Left ventricle myocardium superior (tissue), 1 donor: ENCODE results near the gene CCDC57. TPM values are rescaled to one million over a fixed set of nuclear protein-coding genes. Genes with fewer than 3 reads are reported as not detected.
A peak's percentile ranks its signal among the peaks of the same experiment; 100 is the strongest.

Experiments used
- ATAC-seq: fragments of 200-7000 bp; cut with Tn5 transposase; one replicate; pipeline ENCODE4 v1.9.1; 2020; ENCODE audit warnings: mild to moderate bottlenecking, moderate library complexity
- DNase-seq: peaks from one replicate; pipeline ENCODE4 v3.0.0-alpha.2; 2020
- intact Hi-C: fragments of 100-400 bp; cut with micrococcal nuclease; formaldehyde crosslinking; loops from one replicate; pipeline ENCODE4 v1.11.0; 2022
- total RNA-seq: library from RNA; stranded (reverse); fragmentation: NEBNext Ultra II Directional; extraction: Animal tissue kit (Norgen Biotek cat#: 25700); gene quantifications from one replicate; pipeline ENCODE4 v1.2.1, GENCODE V29; 2021
- donor health status: DM: no; HTN: yes; CAD: no; lungs with severe emphysema.

The CCDC57 gene
- total RNA-seq, 1 donor from 2014 or later: 8.1 TPM

DNA sequence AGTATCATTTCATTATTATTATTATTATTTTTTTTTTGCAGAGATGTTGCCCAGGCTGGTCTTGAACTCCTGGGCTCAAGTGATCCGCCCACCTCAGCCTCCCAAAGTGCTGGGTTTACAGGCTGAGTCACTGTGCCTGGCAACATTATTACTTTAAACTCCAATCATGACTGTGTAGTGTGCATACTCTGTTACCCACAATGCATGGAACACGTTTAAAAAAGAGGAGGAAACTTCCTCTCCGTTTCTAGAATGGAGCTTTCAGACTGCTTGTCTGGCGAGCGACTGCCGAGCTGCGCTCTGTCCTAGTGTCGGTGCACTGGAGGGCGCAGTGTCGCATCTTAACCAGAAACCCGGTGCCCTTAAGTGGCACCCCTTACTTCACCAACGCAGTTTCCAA lies 92.5 kb downstream of the CCDC57 start:
- no peak for DNase-seq
- ATAC-seq: no peak
- intact Hi-C loops: no loop called here

DNA sequence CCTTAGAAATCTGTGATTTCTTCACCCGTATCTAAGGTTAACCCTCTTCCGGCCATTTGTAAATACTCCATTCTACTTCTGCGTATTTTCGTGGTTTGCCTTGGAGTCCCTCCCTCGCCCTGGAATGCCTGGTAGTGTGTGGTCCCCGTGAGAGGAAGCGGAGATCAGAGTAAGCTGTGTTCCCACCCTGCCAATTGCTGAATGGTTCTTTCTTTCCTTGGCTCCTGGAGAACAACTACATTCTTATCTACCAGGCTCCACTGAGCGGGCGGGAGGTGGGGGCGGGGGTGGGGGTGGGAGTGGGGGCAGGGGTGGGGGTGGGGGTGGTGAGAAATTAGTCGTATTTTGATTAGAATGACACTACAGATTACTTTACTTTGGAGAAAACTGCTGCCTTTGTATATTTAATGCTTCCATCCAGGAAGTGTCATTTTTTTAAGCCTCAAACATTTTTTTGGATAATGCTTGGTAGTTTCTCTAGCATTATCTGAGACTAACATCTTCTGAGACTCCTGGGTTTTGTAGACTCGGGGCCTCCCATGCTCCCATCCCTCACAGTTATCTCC lies 93.7 kb downstream of the CCDC57 start:
- intact Hi-C loops: no loop called here
- ATAC-seq (no peak), DNase-seq (no peak)

DNA sequence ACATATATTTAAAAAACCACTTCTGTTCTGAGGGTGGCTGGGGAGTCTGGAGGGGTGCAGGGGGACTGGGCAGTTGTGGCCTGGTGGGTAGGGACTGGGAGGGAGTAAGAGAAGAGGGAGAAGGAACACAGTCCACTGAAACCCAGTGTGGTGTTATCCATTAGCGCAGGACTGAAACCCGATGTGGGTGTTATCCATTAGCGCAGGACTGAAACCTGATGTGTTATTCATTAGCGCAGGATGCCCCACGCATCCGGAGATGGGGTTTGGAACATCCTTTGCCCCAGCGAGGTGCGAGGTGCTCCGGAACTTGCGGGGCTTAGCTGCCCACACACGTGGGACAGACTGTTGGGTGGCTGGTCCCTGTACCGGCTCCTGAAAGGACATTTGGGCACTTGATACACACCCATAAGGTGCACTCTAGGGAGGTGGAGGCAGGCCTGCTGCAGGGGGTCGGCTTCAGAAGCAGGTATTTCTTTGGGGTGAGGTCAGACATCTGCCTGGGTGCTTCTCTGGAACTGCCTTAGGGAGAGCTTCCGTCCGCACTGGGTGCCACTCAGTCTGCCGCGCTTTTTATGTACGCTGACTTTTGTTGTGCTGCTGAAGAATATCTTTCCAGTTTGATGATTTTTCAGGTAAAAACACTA lies 94.4 kb downstream of the CCDC57 start:
- intact Hi-C loops: no loop called here
- ATAC-seq (no peak), DNase-seq (no peak)

DNA sequence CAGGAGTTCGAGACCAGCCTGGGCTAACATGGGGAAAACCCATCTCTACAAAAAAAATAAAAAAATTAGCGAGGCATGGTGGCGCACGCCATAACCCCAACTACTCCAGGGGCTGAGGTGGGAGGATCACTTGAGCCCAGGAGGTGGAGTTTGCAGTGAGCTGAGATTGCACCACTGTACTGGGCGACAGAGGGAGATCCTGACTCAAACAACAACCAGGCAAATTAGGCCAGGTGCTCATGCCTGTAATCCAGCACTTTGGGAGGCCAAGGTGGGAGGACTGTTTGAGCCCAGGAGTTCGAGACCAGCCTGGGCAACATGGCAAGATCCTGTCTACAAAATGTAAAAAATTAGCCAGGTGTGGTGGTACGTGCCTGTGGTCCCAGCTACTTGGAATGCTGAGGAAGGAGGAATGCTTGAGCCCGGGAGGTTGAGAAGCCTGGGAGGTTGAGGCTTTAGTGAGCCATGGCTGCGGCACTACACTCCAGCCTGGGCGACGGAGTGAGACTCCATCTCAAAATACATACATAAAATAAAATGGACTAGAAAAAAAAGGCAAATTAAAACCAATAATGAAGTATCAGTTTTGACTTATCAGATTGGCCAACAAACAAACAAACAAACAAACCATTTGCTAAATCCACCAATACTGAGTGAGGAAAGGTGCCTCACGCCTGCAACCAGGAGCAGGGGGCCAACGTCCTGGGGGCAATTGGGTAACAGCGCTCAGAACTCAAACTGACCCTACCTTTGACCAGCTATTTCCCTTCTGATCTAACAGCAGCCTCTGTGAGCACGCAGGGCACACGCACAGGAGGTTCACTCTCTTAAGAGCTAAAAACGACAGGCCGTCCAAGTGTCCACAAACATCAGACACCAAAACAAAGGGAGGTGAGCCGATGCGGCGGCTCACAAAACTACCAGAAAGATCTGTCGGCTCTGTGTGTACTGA lies 95.2 kb downstream of the CCDC57 start:
- intact Hi-C loops: no loop called here
- ATAC-seq: no peak
- DNase-seq: no peak

DNA sequence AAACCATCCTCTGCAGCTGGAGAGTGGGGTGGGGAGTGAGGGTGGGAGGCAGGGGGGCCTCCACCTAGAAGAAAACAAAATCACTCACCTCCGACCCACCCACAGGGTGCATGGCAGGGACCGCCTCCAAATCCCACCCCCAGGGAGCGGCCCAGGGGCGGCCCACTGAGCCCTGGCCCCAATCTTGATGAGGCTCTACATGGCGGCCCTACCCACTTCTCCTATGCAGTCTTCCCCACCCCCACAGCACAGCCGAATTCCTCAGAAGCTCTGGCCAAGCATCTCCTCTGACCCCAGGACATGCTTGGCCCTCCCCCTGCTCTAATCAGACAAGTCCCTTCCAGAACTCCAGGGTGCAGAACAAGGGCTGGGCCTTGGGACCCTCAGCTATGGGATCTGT lies 96.4 kb downstream of the CCDC57 start:
- ATAC-seq: no peak
- intact Hi-C loops: no loop called here
- no peak for DNase-seq

DNA sequence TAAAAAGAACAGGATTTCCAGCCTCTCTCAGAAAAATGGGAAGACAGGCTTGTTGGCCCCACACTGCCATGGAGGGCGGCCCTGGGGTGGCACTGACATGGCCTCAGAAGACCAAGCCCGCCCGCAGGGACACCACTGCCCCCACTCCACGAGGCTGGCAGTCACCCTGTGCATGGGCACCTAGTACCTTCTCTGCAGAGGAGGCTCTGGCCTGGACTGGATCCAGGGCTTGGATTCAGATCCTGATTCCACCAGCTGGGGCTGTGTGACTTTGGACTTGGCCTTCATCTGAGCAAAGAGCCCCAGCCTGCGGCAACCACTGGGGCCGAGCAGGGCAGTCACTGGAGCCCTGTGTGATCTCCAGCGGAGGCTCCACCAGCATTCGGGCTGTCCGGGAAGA lies 97.8 kb downstream of the CCDC57 start:
- ATAC-seq (no peak), DNase-seq (no peak)
- intact Hi-C loops: no loop called here

DNA sequence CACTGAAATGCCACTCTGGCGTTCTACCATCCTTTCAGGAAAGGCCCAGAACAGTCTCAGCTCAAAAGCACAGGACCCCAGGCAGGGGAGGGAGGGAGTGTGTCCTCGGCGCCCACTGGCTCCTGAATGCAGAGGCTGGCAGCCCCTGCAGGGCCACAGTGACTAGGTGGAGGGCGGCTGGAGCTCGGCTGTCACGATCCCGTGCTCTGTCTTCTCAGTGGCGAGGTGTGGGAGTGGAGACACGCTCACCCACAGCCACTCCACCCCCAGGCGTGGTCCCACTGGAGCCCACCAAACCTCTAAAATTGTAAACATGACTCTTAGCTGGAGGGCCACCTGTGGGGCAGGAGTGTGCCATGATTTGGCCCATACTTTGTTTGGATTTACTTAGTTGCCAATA lies 98.2 kb downstream of the CCDC57 start:
- ATAC-seq (no peak), DNase-seq (no peak)
- intact Hi-C loops: no loop called here

DNA sequence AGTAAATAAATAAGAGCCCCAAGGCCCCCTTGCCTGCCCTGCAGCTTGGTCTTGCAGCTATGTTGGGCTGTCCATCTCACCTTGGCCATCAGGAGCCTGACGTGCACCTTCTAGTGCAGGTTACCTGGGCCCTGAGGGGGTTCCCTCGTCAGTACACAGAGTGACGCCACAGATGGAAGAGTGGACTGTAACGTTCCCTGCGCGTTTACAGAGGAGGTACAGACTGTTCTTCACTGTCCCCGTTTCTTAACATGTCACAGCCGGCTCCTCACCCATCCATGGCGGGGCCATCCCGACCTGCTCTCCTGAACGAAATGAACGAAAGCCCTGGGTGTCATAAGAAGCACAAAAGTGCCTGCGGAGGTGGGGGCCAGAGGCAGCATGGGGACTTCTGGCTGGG lies 98.7 kb downstream of the CCDC57 start:
- ATAC-seq (no peak), DNase-seq (no peak)
- intact Hi-C loops: no loop called here

DNA sequence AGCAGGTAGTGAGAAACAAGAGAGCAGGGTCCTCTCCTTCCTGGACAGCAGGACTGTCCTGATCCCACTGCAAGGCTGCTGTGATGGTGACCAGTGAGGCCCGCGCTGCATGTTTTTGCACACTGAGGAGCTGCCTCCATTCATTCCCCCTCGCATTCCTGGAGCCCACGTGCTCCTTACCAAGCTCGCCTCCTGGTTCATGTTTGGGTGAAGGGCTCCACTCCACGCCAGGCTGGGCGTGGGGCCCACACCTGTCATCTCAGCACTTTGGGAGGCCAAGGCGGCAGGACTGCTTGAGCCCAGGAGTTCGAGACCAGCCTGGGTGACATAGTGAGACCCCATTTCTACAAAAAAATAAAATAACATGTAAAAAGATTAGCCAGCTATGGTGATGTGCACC lies 99.2 kb downstream of the CCDC57 start:
- no peak for DNase-seq
- intact Hi-C loops: no loop called here

DNA sequence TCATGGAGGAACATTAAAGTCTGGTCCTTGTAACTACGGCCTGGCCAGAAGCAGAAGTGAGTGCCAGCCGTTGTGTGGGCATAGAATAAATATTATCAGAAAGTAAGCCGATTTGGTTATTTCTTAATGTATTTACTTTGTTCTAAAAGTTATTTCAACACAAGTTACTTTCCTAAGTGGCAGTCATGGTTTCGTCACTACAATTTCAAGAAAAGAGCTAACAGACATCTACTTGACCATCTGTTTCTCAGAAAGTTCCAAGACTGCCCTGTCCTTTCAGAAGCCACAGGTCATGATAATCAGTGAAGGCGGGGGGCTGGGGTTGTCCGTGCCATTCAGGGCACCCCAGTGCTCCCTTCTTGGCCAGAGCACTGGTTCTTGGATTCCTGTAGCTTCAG lies 99.7 kb downstream of the CCDC57 start:
- DNase-seq: no peak
- no peak for ATAC-seq
- intact Hi-C loops: no loop called here

More for the DNA sequence above, 99.2 kb downstream of the CCDC57 start:
- ATAC-seq: no peak

DNA sequence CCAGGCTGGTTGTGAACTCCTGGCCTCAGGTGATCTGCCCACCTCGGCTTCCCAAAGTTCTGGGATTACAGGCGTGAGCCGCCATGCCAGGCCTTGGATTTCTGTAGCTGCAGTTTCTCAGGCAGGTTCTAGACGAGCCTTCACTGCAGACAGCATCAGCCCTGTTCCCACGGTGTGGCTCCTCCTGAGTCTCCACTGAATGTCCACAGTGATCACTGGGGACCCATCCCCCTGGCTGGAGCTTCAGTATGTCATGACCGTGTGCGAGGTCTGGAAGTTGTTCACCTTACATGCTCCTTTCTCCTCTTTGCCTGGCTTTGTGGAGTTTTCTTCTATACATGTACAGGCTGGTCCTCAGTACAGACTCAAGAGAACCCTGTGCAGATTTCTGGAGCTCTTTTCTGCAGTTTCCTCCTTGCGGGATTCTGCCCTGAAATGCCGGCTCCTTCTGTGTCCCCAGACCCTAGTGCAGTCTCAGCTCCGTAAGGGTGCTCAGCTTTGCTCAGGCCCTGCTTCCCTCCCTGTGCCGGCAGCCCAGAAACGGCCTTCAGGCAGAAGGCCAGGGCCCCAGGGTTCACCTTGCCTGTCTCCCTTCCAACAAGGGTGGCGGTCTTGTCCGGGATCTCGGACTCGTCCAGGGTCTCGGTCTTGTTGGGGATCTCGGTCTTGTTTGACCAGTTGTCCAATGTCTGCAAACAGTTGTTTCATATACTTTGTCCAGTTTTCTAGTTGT lies 100.3 kb downstream of the CCDC57 start:
- DNase-seq (no peak), ATAC-seq (no peak)
- intact Hi-C loops: no loop called here

DNA sequence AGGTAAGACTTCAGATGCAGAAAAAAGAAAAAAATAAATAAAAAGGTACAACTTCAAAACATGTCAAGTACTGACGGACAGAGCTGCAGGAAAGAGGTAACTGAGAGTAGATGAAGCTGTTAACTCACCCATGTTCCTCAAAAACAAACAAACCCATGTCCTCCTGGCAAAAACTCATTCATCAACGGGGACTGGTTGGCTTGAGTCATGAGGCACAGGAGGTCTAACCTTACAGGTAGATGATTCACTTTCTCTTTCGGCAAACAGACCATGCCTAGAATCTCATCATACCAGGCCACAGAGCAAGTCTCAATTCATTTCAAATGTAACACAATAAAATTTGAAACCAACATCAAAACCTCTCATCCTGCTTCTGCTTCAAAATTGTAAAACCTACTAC lies 102.3 kb downstream of the CCDC57 start:
- ATAC-seq (no peak), DNase-seq (no peak)
- intact Hi-C loops: no loop called here

DNA sequence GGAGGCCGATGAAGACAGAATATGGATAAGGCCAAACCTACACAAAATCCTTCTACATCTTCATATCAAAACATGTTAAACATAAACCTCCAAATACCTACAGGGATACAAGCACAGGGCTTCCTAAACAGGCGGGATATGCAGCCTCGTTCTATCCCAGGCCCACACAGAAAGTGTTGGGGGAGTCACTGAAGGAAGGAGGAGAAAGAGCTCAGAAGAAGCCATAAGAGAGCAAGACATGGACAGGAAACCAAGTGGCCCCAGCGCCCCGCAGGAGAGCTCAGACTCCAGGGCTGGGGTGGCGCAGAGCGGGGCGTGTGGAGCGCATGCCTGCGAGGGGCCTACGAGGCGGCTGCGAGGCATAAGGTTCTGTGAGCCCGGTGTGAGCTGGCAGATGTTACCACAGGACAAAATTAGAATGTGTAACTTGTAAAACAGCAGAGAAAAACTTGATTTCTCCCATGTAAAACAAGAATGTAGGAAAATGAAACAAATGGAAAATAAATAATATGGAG lies 103.6 kb downstream of the CCDC57 start:
- ATAC-seq (no peak), DNase-seq (no peak)
- intact Hi-C loops: no loop called here

DNA sequence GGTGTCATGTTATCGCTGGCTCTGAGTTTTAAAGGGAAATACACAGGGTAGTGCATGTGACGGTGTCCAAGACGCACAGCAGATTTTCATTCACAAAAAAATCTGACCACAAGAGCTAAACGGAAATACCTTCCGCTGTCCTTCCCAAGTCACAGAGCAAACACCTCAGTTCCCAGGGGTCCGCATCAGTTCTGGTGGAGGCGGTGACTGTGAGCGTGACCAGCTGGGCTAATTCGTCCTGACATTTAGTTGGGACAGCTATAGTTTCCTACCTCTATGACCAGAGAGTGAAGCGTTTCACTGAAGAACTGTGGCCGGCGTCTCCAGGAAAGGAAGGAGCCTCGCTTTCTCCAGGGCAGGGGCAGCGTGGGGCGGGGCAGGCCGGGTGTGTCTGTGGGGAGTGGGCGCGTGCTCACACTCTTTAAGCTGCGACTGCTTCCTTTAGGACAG lies 104.1 kb downstream of the CCDC57 start:
- DNase-seq (no peak), ATAC-seq (no peak)
- intact Hi-C loops: no loop called here

DNA sequence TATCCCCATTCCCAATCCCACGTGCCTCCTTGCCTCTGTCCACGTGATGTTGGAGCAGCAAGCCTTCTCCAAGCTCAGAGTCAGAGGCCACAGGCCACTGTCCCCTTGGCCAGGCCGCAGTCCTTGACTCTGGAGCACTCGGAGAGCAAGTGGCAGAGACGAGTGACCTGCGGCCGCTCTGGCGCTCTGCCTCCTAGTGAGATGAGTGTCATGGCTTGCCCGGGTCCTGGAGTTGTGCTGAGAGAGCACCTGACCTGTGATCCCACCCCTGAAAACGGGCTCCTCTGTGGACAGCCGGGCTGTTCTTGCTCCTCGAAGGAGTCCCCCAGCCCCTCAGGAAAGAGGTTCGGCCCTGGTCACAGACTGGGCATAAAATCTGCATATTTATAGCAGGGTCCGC lies 104.6 kb downstream of the CCDC57 start:
- ATAC-seq (no peak), DNase-seq (no peak)
- intact Hi-C loops: no loop called here

DNA sequence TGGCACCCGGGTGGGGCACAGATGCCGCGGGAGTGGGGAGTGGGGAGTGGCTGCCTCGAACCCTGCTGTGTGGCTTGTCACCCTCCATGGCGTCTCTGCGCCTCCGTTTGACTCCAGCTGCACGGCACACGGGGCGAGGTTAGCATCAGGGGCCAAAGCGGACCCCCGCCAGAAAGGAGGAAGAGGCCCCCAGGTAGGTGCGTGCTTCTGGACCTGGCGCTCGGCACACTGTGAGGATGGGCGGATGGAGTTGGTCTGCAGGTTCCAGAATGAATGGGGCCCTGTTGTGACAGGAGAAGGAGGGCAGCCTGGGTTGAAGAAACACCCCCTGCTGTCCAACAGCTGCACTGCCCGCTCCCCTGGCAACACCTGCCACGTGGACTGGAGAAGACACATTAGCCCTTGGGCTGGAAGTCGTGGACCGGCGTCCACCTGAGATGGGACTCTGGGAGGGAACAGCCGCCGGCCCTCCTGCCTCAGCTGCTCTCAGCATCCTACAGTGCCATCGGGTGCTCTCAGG lies 105.2 kb downstream of the CCDC57 start:
- DNase-seq (no peak), ATAC-seq (no peak)
- intact Hi-C loops: no loop called here

DNA sequence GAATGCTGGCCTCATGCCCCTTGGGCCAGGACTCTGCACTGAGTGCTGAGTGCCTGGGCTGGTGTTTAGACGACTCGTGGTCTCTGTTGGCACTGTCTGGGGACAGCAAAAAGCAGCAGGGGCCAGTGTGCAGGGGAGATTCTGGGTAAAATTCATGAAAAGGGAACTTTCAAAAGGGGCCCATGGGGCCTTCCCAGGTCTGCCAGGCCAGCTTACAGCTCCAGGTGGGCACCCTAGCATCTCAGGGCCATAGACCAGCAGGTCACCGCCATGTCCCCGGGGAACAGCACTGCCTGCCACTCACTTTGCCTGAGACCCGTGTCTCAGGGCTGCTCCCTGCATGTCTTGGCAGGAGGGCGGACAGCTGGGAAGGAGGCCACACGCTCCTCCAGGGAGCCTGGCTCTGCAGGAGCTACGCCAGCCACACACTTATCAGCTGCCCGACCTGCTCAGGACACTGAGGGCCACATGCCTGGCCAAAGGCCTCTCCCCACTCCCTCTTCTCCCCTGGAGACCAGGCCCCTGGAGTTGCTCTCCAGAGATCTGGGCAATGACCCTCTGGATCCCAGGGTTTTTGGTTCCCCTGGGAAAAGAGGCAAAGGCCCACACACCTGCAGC lies 105.8 kb downstream of the CCDC57 start:
- no peak for DNase-seq
- ATAC-seq: no peak
- intact Hi-C loops: no loop called here

DNA sequence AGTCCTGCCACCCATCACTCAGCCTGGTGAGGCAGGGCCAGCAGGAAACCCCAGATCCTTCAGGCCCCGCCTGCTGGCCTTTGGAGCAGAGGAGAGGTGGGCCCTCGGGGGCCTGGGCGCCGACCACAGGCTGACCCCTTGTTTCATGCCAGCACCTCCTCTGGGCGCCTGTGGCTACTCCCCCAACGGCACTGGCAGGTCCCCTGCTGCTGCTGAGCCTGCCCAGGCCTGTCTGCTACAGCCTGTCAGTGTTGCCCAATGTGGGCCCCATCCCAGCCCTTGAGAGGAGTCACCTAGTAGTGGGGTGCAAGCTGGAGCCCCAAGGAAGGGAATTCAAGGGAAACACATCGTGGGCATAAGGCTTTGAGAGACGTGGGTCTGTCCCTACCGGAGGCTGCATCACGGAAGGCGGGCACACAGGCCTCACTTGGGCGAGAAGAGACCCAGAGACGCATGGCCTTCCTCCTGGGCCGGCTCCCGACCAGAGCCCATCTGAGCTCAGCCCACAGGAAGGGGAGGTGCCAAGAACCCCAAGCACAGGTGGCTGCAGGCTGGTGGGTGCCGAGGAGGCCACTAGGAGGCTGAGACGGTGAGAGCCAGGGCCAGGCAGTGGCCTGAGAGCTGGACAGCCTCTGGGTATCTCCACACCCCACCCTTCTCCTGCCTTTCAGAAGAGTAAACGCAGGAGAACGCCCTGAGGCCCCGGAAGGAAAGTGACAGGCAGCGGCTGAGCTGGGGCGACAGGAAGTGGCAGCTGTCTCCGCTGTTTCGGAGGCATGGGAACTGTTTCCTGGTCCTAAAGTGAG lies 106.6 kb downstream of the CCDC57 start:
- DNase-seq (peak; percentile 60), ATAC-seq (peak; percentile 42)
- intact Hi-C loops: no loop called here
